Erythroblast (primary cell): ENCODE results near the gene TFDP1.
A peak's percentile ranks its signal among the peaks of the same experiment; 100 is the strongest.
"Not testable (repeated sequence)": the region's sequence is repeated elsewhere in the genome, so short reads cannot be mapped to it uniquely, and the experiment has no call there.

Source experiments
- DNase-seq, 2 experiments: peaks; one replicate each; lab custom pipeline; 2025; lab: John Stamatoyannopoulos, UW
- GATA1 ChIP-seq: IDR thresholded peaks from 2 replicates; pipeline ENCODE4 v1.6.1; 2011; ENCODE audit warnings: low read depth, mild to moderate bottlenecking, control low read depth, low read length, moderate library complexity
- POLR2A ChIP-seq: IDR thresholded peaks from 2 replicates; pipeline ENCODE4 v1.6.1; 2011; ENCODE audit warnings: mild to moderate bottlenecking, low read length

Gene TFDP1

GRCh38 chr13:113616991-113617749, 32.6 kb downstream of the TFDP1 start:
- DNase-seq = no peak
- TF ChIP-seq POLR2A (no peak), GATA1 (no peak)

GRCh38 chr13:113617961-113618360, 33.4 kb downstream of the TFDP1 start:
- TF ChIP-seq GATA1 (no peak), POLR2A (no peak)
- peak; percentile 15 to 22 for DNase-seq

GRCh38 chr13:113618455-113618854, 33.9 kb downstream of the TFDP1 start:
- no peak for TF ChIP-seq GATA1
- no peak for TF ChIP-seq POLR2A
- no peak for DNase-seq

GRCh38 chr13:113620036-113620796, 35.7 kb downstream of the TFDP1 start:
- no peak for TF ChIP-seq GATA1
- TF ChIP-seq POLR2A = no peak
- no peak for DNase-seq

GRCh38 chr13:113621046-113621445, 36.5 kb downstream of the TFDP1 start:
- no peak for DNase-seq
- TF ChIP-seq GATA1 = no peak
- no peak for TF ChIP-seq POLR2A

GRCh38 chr13:113621498-113621897, 36.9 kb downstream of the TFDP1 start:
- DNase-seq = not testable (repeated sequence)

GRCh38 chr13:113621986-113622550, 37.5 kb downstream of the TFDP1 start:
- not testable (repeated sequence) for DNase-seq

GRCh38 chr13:113622791-113623490, 38.4 kb downstream of the TFDP1 start:
- TF ChIP-seq POLR2A = no peak
- TF ChIP-seq GATA1 = no peak

GRCh38 chr13:113623491-113624234, 39.1 kb downstream of the TFDP1 start:
- peak; percentile 44 to 59 for DNase-seq

More at GRCh38 chr13:113622791-113623490, 38.4 kb downstream of the TFDP1 start:
- DNase-seq = peak in 1 of 2 experiments; percentile 22

GRCh38 chr13:113624235-113624587, 39.7 kb downstream of the TFDP1 start:
- peak in 1 of 2 experiments; percentile 40 for DNase-seq
- TF ChIP-seq GATA1 (no peak), POLR2A (no peak)

More at GRCh38 chr13:113623491-113624234, 39.1 kb downstream of the TFDP1 start:
- TF ChIP-seq POLR2A = no peak
- TF ChIP-seq GATA1 = no peak

- not testable (repeated sequence) for DNase-seq
These were observed 40.2 kb downstream of the TFDP1 start for GRCh38 chr13:113624640-113625304.

GRCh38 chr13:113625965-113626721, 41.6 kb downstream of the TFDP1 start:
- DNase-seq = peak; percentile 20 to 22
- TF ChIP-seq GATA1 = no peak
- no peak for TF ChIP-seq POLR2A
